ENCODE results near the gene DIPK1C.

DNA sequence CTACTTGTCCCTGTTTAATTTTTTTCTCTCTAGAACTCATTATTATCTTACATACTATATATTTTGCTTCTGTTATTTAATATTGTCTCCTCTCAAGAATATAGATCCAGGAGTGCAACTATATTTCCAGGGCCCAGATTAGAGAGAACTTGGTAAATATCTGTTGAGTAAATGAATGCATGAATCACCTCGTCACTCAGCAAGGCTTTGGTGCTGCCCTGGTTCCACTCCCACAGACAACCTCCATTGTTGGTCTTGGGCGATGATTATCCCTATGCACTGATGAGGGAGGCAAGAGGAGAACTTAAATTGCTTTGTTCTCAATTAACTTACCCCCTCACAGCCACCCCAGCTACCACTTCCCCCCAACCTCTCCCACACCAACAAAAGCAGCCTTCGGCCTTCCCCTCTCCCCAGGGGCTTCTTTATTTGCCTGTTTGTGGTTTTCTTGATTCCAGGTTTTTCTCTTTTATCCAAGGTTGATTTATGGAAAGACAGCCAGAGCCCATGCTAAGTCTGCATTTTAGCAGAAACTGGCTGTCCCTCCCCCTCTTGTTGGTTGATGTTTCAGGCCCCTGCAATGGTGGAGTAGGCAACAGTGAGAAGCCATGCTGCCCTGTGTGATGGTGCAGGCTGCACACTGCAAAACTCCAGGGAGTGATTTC is 17.0 kb upstream of the DIPK1C start:
- no peak for TF ChIP-seq CTCF (IDR thresholded peaks at IDR 0.05)
- TF ChIP-seq EP300 (IDR thresholded peaks at IDR 0.05), result no peak
- no peak for TF ChIP-seq POLR2AphosphoS5 (IDR thresholded peaks at IDR 0.05)
- TF ChIP-seq POLR2A (IDR thresholded peaks at IDR 0.05), result no peak

All from gastroesophageal sphincter (tissue), 3 donors.